Heart left ventricle (tissue), 16 donors: ENCODE measurements around the gene TFAP2D. TPM values are rescaled to one million over a fixed set of nuclear protein-coding genes. Genes with fewer than 3 reads are reported as not detected.

Experiments
- ATAC-seq, 4 donors: fragments of 200-7000 bp; cut with Tn5 transposase; one replicate each; pipeline ENCODE4 v1.9.1; 2020 to 2022; ENCODE audit warnings: moderate library complexity in 4 of 4, mild to moderate bottlenecking in 3 of 4, moderate number of reproducible peaks in 1 of 4
- DNase-seq, 5 donors: peaks; one replicate each; pipeline ENCODE4 v3.0.0-alpha.2; 2020
- H3K27ac ChIP-seq, 12 donors: fragments of 200-600 bp; sonication (generic) in 4 of 12; one replicate each; pipeline versions ENCODE4 v1.5.0 to v1.8.0; 2016 to 2022; ENCODE audit warnings: mild to moderate bottlenecking in 2 of 12
- H3K27me3 ChIP-seq, 9 donors: fragments of 200-600 bp; sonication (generic) in 2 of 9; one replicate each; pipeline versions ENCODE4 v1.5.1 to v1.8.0; 2016 to 2022; ENCODE audit warnings: mild to moderate bottlenecking in 3 of 9
- H3K36me3 ChIP-seq, 9 donors: fragments of 200-600 bp; sonication (generic) in 2 of 9; one replicate each; pipeline versions ENCODE4 v1.5.0 to v1.8.0; 2018 to 2022; ENCODE audit warnings: mild to moderate bottlenecking in 2 of 9
- H3K4me1 ChIP-seq, 12 donors: fragments of 200-600 bp; sonication (generic) in 4 of 12; one replicate each; pipeline versions ENCODE4 v1.5.0 to v1.8.0; 2016 to 2022; ENCODE audit warnings: mild to moderate bottlenecking in 3 of 12
- H3K4me3 ChIP-seq, 12 donors: fragments of 200-600 bp; sonication (generic) in 4 of 12; one replicate each; pipeline versions ENCODE4 v1.5.0 to v1.8.0; 2017 to 2022; ENCODE audit warnings: mild to moderate bottlenecking in 9 of 12, moderate library complexity in 4 of 12
- H3K9me3 ChIP-seq, 12 donors: fragments of 200-600 bp; sonication (generic) in 4 of 12; one replicate each; pipeline versions ENCODE4 v1.5.0 to v1.8.0; 2016 to 2022; ENCODE audit warnings: mild to moderate bottlenecking in 1 of 12
- POLR2A ChIP-seq, 2 donors: fragments of 450-650 bp; IDR thresholded peaks; one replicate each; pipeline ENCODE4 v1.6.1; 2017; ENCODE audit warnings: antibody characterized with exemption in 2 of 2, mild to moderate bottlenecking in 2 of 2, moderate library complexity in 2 of 2
- WGBS, 4 donors: extraction: QIAGEN DNeasy Blood & Tissue Kit in 2 of 4; methylation state at CpG; one replicate each; pipeline versions ENCODE4 v1.1.5 to v1.1.7; 2013 to 2018; 5-methylcytosine and 5-hydroxymethylcytosine counted together
- intact Hi-C, 10 donors: fragments of 100-400 bp; cut with DNase I; formaldehyde crosslinking; loops; one replicate each; pipeline versions ENCODE4 v1.11.1 to v1.14.2; 2022
- polyA plus RNA-seq, 2 donors: library from polyadenylated mRNA; stranded (reverse); fragments of 200-250 nt; gene quantifications; one replicate each; pipeline ENCODE4 v1.2.3, GENCODE V29; 2013
- total RNA-seq, 9 donors: library from RNA; depleted of rRNA in 2 of 9; stranded (reverse); fragments of >200 nt in 2 of 9; fragmentation: NEBNext Ultra II Directional in 3 of 9; extraction: Animal tissue kit (Norgen Biotek cat#: 25700) in 3 of 9; gene quantifications; one replicate each; pipeline versions ENCODE4 v1.1.0 to v1.2.4, GENCODE V29; 2016 to 2023
- TF ChIP-seq, protein P1 (sequence below), 12 donors: fragments of 200-600 bp; sonication (generic) in 4 of 12; IDR thresholded peaks; one replicate each; pipeline versions ENCODE4 v1.5.0 to v1.8.0; 2018 to 2022; ENCODE audit warnings: antibody characterized with exemption in 12 of 12, mild to moderate bottlenecking in 5 of 12
- donor health status: ischemic (EF 13 %, LVEDD 7.1; RV severe dilation, severe dysfunction).
- donor health status: healthy with polysubstance abuse.
- donor health status: DM: no; HTN: yes; CAD: no.
- donor health status: DM: no; HTN: no; CAD: no.
- donor health status: ischemic (EF 25% LVEDD 6.9; RV normal size, moderate dysfunction).
- donor health status: ischemic (EF 25% LVEDD 5.7; RV mildly dilated, moderate dysfunction).
- donor health status: healthy.
- donor health status: DM: yes; HTN: yes; CAD: no.
- donor health status: ischemic (EF 35%, LVEDD 5.7; RV mildly dilated, moderate dysfunction).
- donor health status: nonischemic (EF 11% LVEDD 7.7; RV severe dilation, severe dysfunction).
- donor health status: DM: yes; HTN: yes; CAD: no.
- donor health status: PGD.
- donor health status: ischemic (EF 29% LVEDD 5.4; RV normal size, mild dysfunction).
- donor health status: nonischemic (EF 23%, LVEDD 6.1; RV moderate dilation, normal function).

Gene TFAP2D
- total and polyA plus RNA-seq, 11 donors, result not detected

DNA sequence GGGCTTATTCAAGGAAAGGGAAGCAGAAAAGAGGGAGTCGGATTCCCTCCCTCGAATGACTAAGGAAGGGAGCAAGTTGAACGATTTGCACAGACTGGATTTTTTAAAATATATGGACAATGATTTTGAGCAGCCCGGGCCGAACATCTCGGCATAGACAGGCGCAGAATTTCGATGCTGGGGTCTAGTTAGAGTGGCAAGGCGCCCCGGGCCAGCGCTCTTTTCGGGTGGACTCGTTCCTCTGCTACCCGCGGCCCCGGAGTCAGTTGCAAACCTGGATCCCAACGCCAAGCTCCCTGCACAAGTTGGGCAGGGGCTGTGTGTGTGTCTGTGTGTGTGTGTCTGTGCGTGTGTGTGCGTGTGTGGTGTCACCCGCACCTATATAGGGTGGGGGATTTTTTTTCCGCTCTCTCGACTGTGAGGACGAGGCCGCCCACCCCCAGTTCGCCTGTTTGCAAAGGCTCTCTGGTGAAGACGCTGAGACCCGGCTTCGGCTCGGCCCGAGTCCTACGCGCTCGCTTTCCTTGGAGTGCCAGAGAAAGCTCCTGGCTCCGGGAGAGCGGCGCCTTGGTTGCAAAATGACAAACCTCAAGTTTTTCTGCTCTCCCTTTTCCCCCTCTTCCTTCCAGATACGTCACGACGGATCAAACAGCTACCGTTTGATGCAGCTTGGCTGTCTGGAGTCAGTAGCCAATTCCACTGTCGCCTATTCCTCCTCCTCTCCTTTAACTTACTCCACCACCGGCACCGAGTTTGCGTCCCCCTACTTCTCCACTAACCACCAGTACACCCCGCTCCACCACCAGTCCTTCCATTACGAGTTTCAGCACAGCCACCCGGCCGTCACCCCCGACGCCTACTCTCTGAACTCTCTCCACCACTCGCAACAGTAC, 1.4 kb downstream of the TFAP2D start:
- WGBS, 4 donors, result 1 to 2% (median 1%) methylated on average over 51 of the region's 51 CpGs
- ATAC-seq, result no peak
- no peaks in the 10 kb centered on the region for H3K4me1 ChIP-seq
- intact Hi-C loops, result no loop called here
- DNase-seq, result no peak
- no peak overlapping the region for H3K27ac ChIP-seq
- TF ChIP-seq POLR2A (IDR thresholded peaks at IDR 0.05), result no peak
- TF ChIP-seq, protein P1, sequence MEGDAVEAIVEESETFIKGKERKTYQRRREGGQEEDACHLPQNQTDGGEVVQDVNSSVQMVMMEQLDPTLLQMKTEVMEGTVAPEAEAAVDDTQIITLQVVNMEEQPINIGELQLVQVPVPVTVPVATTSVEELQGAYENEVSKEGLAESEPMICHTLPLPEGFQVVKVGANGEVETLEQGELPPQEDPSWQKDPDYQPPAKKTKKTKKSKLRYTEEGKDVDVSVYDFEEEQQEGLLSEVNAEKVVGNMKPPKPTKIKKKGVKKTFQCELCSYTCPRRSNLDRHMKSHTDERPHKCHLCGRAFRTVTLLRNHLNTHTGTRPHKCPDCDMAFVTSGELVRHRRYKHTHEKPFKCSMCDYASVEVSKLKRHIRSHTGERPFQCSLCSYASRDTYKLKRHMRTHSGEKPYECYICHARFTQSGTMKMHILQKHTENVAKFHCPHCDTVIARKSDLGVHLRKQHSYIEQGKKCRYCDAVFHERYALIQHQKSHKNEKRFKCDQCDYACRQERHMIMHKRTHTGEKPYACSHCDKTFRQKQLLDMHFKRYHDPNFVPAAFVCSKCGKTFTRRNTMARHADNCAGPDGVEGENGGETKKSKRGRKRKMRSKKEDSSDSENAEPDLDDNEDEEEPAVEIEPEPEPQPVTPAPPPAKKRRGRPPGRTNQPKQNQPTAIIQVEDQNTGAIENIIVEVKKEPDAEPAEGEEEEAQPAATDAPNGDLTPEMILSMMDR (IDR thresholded peaks at IDR 0.05), result no peak
- no peak overlapping the region for H3K4me3 ChIP-seq
- no peaks in the 10 kb centered on the region for H3K36me3 ChIP-seq
- peaks cover 4 to 92% (median 50%) of the 10 kb centered on the region in 9 donors for H3K27me3 ChIP-seq
- no peaks in the 10 kb centered on the region for H3K9me3 ChIP-seq

DNA sequence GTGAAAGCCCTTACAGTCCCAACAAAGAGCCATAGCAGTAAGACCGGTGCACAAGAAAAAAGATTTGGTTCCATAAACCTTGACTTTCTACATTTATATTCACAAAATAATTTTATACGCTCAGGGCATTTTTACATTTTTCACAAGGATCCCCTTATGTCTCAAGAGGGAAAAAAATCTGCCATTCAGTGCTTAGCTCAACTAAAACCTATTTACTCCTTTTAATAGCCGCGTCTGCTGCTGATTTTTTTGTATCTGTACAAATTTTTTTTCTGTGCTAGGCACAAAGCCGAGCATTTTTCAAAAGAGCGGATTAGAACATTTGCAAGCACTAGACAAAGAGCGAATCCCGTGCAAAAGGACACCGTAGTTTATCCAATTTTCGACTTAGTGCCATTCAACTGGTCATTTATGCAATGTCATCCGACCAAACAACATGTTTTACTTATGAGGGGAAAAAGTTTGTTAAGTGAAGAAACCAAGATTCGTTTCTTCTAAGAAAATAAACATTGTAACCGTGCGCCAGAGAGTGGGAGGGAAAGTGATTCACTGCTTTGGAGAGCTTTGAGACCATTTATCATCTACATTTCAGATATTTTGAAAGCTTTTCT, 3.7 kb downstream of the TFAP2D start:
- WGBS, 4 donors, result 2 to 4% (median 3%) methylated on average over 14 of the region's 14 CpGs
- Histone ChIP-seq H3K4me1 (no peaks in the 10 kb centered on the region), H3K36me3 (no peaks in the 10 kb centered on the region), H3K4me3 (no peak overlapping the region), H3K27me3 (peaks cover 6 to 87% (median 49%) of the 10 kb centered on the region in 9 donors), H3K9me3 (no peaks in the 10 kb centered on the region), H3K27ac (no peak overlapping the region)
- no peak for ATAC-seq
- no peak for TF ChIP-seq POLR2A (IDR thresholded peaks at IDR 0.05)
- TF ChIP-seq, protein P1 (IDR thresholded peaks at IDR 0.05), result no peak
- intact Hi-C loops, result no loop called here
- no peak for DNase-seq

DNA sequence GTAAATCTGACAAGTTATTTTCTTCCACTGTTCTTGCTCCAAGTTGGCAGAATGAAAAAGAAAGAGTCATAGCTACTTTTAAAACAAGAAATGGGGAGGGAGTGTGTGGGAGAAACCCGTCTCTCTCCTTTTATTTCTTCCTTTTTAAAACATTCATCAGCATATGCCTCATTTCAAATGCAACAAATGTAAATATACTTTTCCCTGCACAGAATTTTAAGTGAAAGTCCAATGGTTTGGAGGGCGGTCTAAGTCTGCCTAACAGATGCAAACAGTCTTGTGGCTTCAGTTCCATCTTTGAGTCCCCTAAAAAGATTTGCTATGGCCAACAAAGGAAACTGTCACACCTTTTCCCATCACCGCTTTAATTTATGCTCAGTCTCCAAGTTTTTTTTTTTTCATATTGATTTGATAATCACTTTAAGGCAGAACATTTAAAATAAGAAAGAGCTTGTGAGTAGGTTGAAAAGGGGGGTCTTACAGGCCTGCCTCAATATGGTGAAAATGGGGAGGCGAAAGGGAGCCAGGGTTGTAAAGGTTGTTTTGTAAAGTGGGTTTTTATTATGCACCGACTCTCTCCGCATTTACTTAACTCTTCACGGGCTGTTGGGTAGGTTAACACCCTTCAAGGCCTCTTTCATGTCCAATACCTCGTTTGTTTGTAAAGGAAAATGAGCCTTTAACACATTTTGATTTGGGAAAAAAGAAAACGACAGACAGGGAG, 4.6 kb downstream of the TFAP2D start:
- intact Hi-C loops, result no loop called here
- TF ChIP-seq POLR2A (IDR thresholded peaks at IDR 0.05), result no peak
- 2 to 4% (median 3%) methylated on average over 9 of the region's 9 CpGs for WGBS, 4 donors
- H3K36me3 ChIP-seq, result no peaks in the 10 kb centered on the region
- H3K9me3 ChIP-seq, result no peaks in the 10 kb centered on the region
- H3K27ac ChIP-seq, result no peak overlapping the region
- H3K4me3 ChIP-seq, result no peak overlapping the region
- ATAC-seq (no peak), DNase-seq (no peak)
- H3K27me3 ChIP-seq, result peaks cover 9 to 89% (median 50%) of the 10 kb centered on the region in 9 donors
- no peaks in the 10 kb centered on the region for H3K4me1 ChIP-seq

DNA sequence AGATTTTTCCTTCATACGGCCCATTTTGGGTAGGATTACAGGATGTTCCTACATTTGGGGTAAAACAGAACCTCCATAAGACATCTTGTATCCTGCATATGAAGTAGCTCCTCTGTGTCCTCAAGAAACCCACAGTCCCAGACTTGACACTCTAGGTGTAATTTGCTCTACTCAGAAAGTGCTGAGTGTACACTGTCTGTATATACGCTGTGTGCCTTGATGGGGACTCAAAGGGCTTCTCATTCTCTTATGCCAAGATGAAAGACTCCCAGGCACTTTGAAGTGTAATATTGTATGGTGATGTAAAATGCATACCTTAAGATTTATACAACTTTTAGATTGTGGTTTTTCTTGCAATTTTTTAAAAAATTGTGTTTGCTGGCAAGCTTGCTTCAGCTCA, 5.2 kb downstream of the TFAP2D start:
- no peaks in the 10 kb centered on the region for H3K9me3 ChIP-seq
- no peaks in the 10 kb centered on the region for H3K4me1 ChIP-seq
- no peak for TF ChIP-seq POLR2A (IDR thresholded peaks at IDR 0.05)
- TF ChIP-seq, protein P1 (IDR thresholded peaks at IDR 0.05), result no peak
- 17 to 23% (median 20%) methylated on average over 2 of the region's 2 CpGs for WGBS, 4 donors
- H3K27ac ChIP-seq, result no peak overlapping the region
- H3K4me3 ChIP-seq, result no peak overlapping the region
- DNase-seq (no peak), ATAC-seq (no peak)
- intact Hi-C loops, result no loop called here
- H3K36me3 ChIP-seq, result no peaks in the 10 kb centered on the region
- H3K27me3 ChIP-seq, result peaks cover 6 to 89% (median 46%) of the 10 kb centered on the region in 9 donors
